Fibroblast of skin of left biceps (primary cell): ENCODE data around the gene TMEM30A.

Experiments used
- DNase-seq, 2 experiments: peaks; one replicate each; pipeline ENCODE4 v3.0.0-alpha.2; 2013; ENCODE audit warnings: low read depth in 2 of 2

The TMEM30A gene

DNA sequence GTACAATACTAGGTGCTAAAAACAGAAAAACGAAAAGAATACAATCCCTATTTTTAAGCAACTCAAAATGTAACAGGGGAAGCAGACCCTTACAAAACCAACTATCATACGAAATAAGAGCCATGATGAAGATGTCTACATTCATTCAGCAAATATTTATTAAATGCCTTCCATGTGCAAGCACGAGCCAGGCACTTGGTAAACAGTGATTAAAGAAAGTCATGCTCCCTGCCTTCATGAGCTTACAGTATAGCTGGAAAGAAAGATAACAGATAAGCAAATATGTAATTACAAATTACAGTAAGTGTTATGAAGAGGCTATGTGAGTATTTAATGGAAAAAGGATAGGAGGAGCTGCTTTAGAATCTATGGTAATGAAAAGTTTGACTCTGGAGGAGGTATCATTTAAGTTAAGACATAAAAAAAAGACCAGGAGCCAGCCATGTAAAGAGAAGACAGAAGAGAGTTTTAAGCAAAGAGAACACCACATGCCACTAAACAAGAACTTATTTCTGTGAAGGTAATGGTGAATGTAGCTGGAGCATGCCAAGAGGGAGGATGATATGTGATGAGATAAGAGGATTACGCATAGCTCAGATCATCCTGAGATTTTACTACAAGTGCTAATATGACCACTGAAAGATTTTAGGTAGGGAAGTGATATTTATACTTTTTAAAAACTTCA lies 21.7 kb downstream of the TMEM30A start:
- DNase-seq, result no peak

- no peak for DNase-seq
These were observed 23.3 kb downstream of the TMEM30A start for GRCh38 chr6:75261299-75261698.

DNA sequence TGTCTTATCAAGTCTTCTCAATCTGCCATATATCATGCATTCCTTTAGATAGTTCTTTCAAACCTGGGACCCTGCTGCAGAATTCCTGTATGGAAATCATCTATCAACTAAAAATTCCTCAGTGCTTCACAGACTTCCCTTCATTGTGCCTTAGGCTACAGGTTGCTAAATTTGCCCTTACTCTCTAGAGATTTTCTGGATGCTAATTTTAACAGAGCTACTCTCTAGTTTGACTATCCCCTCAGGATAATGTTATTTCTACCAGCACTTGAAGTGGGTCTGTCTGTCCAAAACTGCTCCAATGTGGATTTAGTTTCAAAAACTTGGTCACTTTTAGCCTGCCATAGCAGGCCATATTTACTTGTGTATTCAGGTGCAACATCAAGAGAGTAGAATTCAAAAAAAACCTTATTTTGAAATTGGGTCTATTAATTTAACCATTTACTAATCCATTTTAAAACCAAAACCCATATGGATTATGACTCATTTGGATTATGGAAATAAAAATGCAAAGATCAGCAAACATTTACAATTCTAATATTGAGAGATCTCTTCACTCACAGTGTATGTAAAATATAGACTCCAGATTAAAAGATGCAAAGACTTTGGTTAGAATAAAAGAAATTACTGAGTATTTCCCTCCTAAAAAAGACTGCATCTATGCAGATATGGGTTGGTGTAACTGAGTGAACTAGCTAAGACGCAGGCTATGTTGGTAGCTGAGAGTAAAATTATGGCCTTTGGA lies 27.1 kb downstream of the TMEM30A start:
- DNase-seq, result no peak

DNA sequence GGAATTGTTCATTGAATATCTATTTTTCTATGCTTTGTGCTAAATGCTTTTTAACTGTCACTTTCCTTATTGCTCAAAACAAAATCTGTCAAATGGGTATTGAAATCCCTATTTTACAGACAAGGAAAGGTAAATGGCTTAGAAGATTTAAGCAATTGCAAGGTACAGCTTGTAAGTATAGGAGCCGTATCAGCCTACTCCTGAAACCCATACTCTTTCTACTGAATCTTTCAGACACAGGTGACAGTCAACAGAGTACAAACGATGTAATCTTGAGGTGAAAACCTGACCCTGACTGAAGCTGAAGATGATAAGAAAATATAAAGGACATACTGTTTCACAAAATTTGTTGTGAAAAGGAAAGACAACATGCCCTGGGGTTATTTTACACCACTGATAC lies 34.0 kb downstream of the TMEM30A start:
- DNase-seq, result no peak

DNA sequence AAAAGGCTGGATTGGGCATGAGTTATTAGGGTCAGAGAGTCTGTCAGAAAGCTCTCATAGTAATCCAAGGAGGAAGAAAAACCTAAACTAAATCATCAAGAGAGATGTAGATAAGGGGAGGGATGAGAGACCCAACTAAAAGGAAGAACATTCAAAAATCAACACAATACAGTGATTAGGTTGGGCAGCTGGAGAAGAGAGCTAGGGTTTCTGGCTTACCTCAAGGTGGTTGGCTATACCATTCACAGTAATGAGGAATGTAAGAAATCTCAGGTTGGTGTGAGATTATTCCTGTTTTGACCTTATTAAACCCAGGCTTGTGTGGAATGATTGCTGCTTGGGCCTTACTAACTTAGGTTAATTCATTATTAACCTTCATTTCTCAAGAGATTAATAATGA lies 34.8 kb downstream of the TMEM30A start:
- no peak for DNase-seq

- no peak for DNase-seq
These were observed 38.2 kb downstream of the TMEM30A start for GRCh38 chr6:75246386-75246785.

GRCh38 chr6:75244063-75244584 lies 40.5 kb downstream of the TMEM30A start:
- no peak for DNase-seq

DNA sequence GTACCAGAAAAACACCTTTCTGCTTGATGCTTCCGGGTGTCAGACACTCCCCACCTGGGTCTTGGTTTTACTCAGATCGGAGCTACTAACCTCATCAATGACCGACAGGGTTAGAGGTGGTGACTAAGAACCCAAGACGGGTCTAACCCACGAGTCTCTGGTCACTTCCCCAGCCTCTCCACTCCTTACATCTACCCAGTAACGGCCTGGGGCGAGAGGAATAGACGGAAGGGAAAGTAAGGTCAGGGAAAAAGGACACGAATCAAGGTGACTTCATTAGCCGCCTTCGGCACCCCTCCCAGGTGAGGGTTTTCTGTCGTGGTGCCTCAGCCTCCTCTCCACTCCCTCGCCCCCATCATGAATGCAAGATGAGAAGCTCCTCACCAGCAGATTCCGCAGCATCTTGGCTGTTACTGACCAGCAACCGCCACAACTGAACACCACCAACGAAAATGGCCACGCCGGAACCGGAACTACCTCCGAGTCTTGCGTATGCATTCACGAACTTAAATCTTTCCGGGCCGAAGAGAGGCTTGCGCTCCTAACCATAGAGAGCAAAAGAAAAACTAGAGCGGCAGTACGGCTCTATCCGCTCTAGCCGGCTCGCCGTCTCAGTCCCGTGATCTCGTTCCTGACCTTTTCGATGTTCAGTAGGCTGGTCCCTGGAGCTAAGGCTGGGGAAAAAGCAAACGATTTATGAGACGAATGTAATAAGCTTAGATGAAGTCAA lies 41.1 kb downstream of the TMEM30A start, which contains the start of gene COX7A2:
Gene COX7A2, minus strand, starts transcription at position 469 of the 730 bp plus-strand sequence. Its CDS starts 67 bp downstream, at position 402.
- DNase-seq, result peak; percentile 95

DNA sequence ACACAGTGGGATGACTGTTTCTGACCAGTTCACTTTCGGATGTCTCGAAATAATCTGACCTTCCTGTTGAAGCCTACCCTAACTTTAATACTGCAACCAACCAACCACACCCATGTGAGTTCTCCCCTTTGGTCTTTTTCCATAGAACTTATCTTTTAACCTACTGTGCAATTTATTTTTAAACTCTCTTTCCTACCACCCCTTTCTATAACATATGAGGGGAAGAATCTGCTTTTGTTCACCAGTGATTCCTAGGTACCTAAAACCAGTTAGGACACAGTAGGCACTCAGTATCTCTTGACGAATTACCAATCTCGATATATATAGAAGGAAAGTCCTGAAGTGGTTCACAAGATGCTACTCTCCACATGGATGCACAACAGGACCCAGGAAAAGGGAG lies 48.0 kb downstream of the TMEM30A start:
- DNase-seq, result no peak

- no peak for DNase-seq
These were observed 49.3 kb downstream of the TMEM30A start for GRCh38 chr6:75235271-75235670.

GRCh38 chr6:75234126-75234865 lies 50.3 kb downstream of the TMEM30A start:
- no peak for DNase-seq

GRCh38 chr6:75233092-75233615 lies 51.4 kb downstream of the TMEM30A start:
- no peak for DNase-seq

GRCh38 chr6:75230484-75231325 lies 53.9 kb downstream of the TMEM30A start:
- no peak for DNase-seq

DNA sequence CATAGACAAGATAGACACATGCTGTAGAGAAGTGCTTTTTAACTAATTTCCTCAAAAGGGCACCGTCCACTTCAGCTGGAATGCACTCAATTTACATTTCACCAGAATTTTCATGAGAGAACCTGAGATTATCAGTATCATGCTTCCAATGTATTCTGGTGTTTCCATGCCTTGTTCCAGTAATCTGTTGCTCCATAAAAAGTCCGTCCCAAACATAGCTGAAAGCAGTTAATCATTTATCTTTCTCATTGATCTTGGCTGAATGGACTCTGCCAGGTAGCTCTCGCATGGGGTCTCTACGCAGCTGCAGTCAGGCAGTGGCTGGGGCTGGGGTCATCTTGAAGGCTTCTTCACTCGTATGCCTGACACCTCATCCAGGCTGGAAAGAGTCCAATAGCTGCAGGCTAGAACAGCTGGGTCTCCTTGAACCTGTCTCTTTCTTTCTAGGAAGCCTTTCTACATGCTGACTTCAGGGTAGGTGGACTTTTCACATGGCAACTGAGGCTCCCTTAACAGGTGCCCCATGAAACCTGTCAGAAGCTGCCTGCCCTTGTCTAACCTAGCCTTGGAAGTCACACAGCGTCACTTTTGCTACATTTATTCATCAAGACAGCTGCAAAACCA lies 60.2 kb downstream of the TMEM30A start:
- no peak for DNase-seq

DNA sequence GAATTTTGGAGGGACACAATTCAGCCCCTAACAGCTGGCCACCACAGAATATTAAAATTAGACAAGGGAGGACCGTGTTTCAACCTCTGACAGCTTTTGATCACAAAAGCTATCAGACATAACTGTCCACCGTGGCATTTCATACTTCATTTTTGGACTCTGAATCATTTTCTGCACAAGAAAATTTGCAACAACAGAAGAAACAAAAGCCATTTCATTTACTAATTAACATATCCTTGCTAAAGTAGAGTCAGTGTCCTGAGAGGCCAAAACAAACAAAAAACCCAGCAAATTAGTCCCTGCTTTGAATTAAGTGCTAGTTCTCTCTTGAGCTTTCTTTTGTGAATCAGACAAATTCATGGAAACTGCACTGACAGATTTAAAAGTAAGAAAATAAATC lies 61.2 kb downstream of the TMEM30A start:
- no peak for DNase-seq

- no peak for DNase-seq
These were observed 62.3 kb downstream of the TMEM30A start for GRCh38 chr6:75222261-75222660.

GRCh38 chr6:75221116-75221515 lies 63.5 kb downstream of the TMEM30A start:
- no peak for DNase-seq

DNA sequence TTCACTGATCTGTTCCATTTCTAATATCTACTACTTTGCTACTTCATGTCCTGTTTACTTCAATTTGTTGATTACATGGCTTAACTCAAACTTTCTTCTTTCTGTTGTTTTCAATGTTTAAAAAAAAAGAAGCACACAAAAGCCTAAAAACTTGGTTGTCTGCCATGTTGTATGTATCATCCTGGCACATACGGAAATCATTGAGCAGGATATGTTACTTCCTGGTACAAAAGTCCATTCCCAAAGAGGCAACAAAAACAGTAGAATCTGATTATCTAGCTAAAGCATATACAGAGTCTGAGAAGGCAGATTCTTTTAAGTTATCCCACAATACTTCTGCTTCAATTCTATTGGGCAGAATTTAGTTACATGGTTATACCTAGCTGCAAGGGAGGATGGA lies 64.2 kb downstream of the TMEM30A start:
- DNase-seq, result no peak

DNA sequence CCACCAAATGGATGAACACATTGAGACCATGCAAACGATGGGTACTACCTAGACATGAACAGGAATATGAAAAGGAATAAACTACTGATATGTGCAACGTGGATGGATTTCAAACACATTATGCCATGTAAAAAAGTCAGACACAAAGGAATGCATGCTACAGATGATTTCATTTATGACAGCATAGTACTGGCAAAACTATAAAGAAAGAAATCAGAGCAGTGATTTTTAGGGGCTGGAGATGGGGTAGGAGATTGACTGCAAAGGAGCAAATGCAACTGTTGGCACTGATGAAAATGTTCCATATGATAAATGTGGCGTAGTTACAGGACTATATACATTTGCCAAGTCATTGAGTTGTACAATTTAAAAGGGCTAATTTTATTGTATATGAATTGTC lies 65.3 kb downstream of the TMEM30A start:
- DNase-seq, result no peak

DNA sequence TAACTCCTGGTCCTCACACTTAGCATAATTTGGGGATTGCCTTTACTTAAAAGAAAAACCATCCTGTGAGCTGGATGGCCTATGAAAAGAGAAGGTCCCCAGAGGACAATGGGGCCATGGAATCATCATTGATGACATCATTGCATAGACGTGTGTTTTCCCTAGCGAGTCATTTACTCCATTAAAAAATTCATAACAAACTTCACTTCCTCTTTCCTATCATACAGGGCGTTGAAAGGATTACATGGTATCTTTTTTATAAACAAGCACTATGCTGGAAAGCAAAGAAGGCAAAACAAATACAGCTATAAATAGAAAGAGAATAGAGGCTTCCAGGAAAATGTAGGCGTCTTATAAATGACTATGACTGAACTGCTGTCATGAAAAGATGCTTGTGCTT lies 67.4 kb downstream of the TMEM30A start:
- no peak for DNase-seq
